Measurements from ENCODE around the gene STARD5.

- TF ChIP-seq, protein P1, sequence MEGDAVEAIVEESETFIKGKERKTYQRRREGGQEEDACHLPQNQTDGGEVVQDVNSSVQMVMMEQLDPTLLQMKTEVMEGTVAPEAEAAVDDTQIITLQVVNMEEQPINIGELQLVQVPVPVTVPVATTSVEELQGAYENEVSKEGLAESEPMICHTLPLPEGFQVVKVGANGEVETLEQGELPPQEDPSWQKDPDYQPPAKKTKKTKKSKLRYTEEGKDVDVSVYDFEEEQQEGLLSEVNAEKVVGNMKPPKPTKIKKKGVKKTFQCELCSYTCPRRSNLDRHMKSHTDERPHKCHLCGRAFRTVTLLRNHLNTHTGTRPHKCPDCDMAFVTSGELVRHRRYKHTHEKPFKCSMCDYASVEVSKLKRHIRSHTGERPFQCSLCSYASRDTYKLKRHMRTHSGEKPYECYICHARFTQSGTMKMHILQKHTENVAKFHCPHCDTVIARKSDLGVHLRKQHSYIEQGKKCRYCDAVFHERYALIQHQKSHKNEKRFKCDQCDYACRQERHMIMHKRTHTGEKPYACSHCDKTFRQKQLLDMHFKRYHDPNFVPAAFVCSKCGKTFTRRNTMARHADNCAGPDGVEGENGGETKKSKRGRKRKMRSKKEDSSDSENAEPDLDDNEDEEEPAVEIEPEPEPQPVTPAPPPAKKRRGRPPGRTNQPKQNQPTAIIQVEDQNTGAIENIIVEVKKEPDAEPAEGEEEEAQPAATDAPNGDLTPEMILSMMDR (IDR thresholded peaks at IDR 0.05): no peak
- TF ChIP-seq POLR2AphosphoS5 (IDR thresholded peaks at IDR 0.05) (no peak), POLR2A (IDR thresholded peaks at IDR 0.05) (no peak)
Observed at GRCh38 chr15:81276967-81277366, 47.0 kb downstream of the STARD5 start.
